GM18907 (cell line): ENCODE measurements around the gene WNT16.

Experiments used
- ATAC-seq: cut with Tn5 transposase; IDR thresholded peaks from one replicate; pipeline ENCODE4 v1.9.1; 2021; ENCODE audit warnings: mild to moderate bottlenecking, moderate library complexity; ENCODE audit not compliant: unreplicated experiment

WNT16 gene

GRCh38 chr7:121342631-121343030 lies 13.8 kb downstream of the WNT16 start:
- ATAC-seq: no peak

GRCh38 chr7:121343302-121343701 lies 14.5 kb downstream of the WNT16 start:
- no peak for ATAC-seq

- ATAC-seq: no peak
These were observed 15.3 kb downstream of the WNT16 start for GRCh38 chr7:121344093-121344492.

- ATAC-seq: no peak
These were observed 15.7 kb downstream of the WNT16 start for GRCh38 chr7:121344497-121344896.

GRCh38 chr7:121351682-121352081 lies 22.9 kb downstream of the WNT16 start:
- ATAC-seq: peak; percentile 45

- ATAC-seq: peak; percentile 51
These were observed 23.5 kb downstream of the WNT16 start for GRCh38 chr7:121352323-121352722.

- no peak for ATAC-seq
These were observed 26.8 kb downstream of the WNT16 start for GRCh38 chr7:121355574-121355973.

GRCh38 chr7:121360564-121360963 lies 31.8 kb downstream of the WNT16 start:
- ATAC-seq: no peak

GRCh38 chr7:121366852-121367431 lies 38.1 kb downstream of the WNT16 start:
- ATAC-seq: no peak

- peak; percentile 55 for ATAC-seq
These were observed 40.7 kb downstream of the WNT16 start for GRCh38 chr7:121369462-121369861.

GRCh38 chr7:121371367-121371766 lies 42.6 kb downstream of the WNT16 start:
- no peak for ATAC-seq

- ATAC-seq: no peak
These were observed 43.1 kb downstream of the WNT16 start for GRCh38 chr7:121371883-121372282.

GRCh38 chr7:121372376-121373010 lies 43.7 kb downstream of the WNT16 start:
- ATAC-seq: peak; percentile 92

GRCh38 chr7:121373177-121373576 lies 44.4 kb downstream of the WNT16 start:
- ATAC-seq: no peak

- no peak for ATAC-seq
These were observed 48.2 kb downstream of the WNT16 start for GRCh38 chr7:121376979-121377378.

- ATAC-seq: no peak
These were observed 51.1 kb downstream of the WNT16 start for GRCh38 chr7:121379930-121380329.

- no peak for ATAC-seq
These were observed 53.7 kb downstream of the WNT16 start for GRCh38 chr7:121382473-121382872.

GRCh38 chr7:121383235-121383910 lies 54.6 kb downstream of the WNT16 start:
- no peak for ATAC-seq

GRCh38 chr7:121384265-121384664 lies 55.5 kb downstream of the WNT16 start:
- ATAC-seq: no peak

GRCh38 chr7:121385056-121385799 lies 56.4 kb downstream of the WNT16 start:
- peak; percentile 6 for ATAC-seq

- peak; percentile 97 for ATAC-seq
These were observed 57.0 kb downstream of the WNT16 start for GRCh38 chr7:121385800-121386179.

GRCh38 chr7:121388950-121389349 lies 60.1 kb downstream of the WNT16 start:
- no peak for ATAC-seq
